Measurements from ENCODE around the gene TMEM270.

- peak; percentile 96 for TF ChIP-seq POLR2AphosphoS5 (IDR thresholded peaks at IDR 0.05; ENCODE audit: low read depth, low read length)
- TF ChIP-seq MAX (IDR thresholded peaks at IDR 0.05; ENCODE audit: low read depth), result peak; percentile 59
- TF ChIP-seq CTCF (IDR thresholded peaks at IDR 0.05), result no peak
- no peak for TF ChIP-seq GATA2 (CRISPR knock-in tag; IDR thresholded peaks at IDR 0.05)
Observed at GRCh38 chr7:73842067-73842976, 18.6 kb upstream of the TMEM270 start, which contains the start of gene METTL27.

Data from SK-N-SH (cell line).